Heart right ventricle (tissue), 16 donors: ENCODE data around the gene LRRC32. TPM values are rescaled to one million over a fixed set of nuclear protein-coding genes. Genes with fewer than 3 reads are reported as not detected.

Experiments
- ATAC-seq, 8 donors: fragments of 200-7000 bp; cut with Tn5 transposase; one replicate each; pipeline ENCODE4 v1.9.1; 2020; ENCODE audit warnings: mild to moderate bottlenecking in 8 of 8, moderate library complexity in 8 of 8, moderate number of reproducible peaks in 1 of 8
- DNase-seq, 2 donors: peaks; one replicate each; pipeline ENCODE4 v3.0.0-alpha.2; 2020
- H3K27ac ChIP-seq, 10 donors: fragments of 200-600 bp; sonication (generic) in 2 of 10; one replicate each; pipeline versions ENCODE4 v1.5.0 to v1.8.0; 2020 to 2022; ENCODE audit warnings: mild to moderate bottlenecking in 3 of 10
- H3K27me3 ChIP-seq, 7 donors: fragments of 200-600 bp; one replicate each; pipeline ENCODE4 v1.8.0; 2021 to 2022; ENCODE audit warnings: mild to moderate bottlenecking in 2 of 7
- H3K36me3 ChIP-seq, 9 donors: fragments of 200-600 bp; sonication (generic) in 1 of 9; one replicate each; pipeline versions ENCODE4 v1.5.0 to v1.8.0; 2020 to 2022; ENCODE audit warnings: mild to moderate bottlenecking in 2 of 9
- H3K4me1 ChIP-seq, 9 donors: fragments of 200-600 bp; sonication (generic) in 1 of 9; one replicate each; pipeline versions ENCODE4 v1.5.0 to v1.8.0; 2020 to 2022; ENCODE audit warnings: mild to moderate bottlenecking in 4 of 9
- H3K4me3 ChIP-seq, 10 donors: fragments of 200-600 bp; sonication (generic) in 2 of 10; one replicate each; pipeline versions ENCODE4 v1.5.0 to v1.8.0; 2020 to 2022; ENCODE audit warnings: mild to moderate bottlenecking in 7 of 10, moderate library complexity in 2 of 10
- H3K9me3 ChIP-seq, 11 donors: fragments of 200-600 bp in 10 of 11; sonication (generic) in 2 of 11; one replicate each; pipeline versions ENCODE4 v1.5.0 to v1.8.0; 2013 to 2022; ENCODE audit warnings: mild to moderate bottlenecking in 2 of 11, control low read depth in 1 of 11, moderate library complexity in 1 of 11
- CTCF ChIP-seq, 9 donors: fragments of 200-600 bp; sonication (generic) in 2 of 9; IDR thresholded peaks; one replicate each; pipeline versions ENCODE4 v1.5.0 to v1.8.0; 2021 to 2022; ENCODE audit warnings: antibody characterized with exemption in 9 of 9, mild to moderate bottlenecking in 5 of 9, moderate library complexity in 1 of 9
- WGBS, 2 donors: extraction: QIAGEN DNeasy Blood & Tissue Kit; methylation state at CpG; one replicate each; pipeline ENCODE4 v1.1.7; 2013; ENCODE audit warnings: inconsistent platforms in 1 of 2; 5-methylcytosine and 5-hydroxymethylcytosine counted together
- intact Hi-C, 10 donors: fragments of 100-400 bp; cut with DNase I; formaldehyde crosslinking; loops; one replicate each; pipeline versions ENCODE4 v1.11.1 to v1.14.2; 2022
- polyA plus RNA-seq, 2 donors: library from polyadenylated mRNA; stranded (reverse); fragments of 200-250 nt; gene quantifications; one replicate each; pipeline ENCODE4 v1.2.3, GENCODE V29; 2013
- total RNA-seq, 10 donors: library from RNA; stranded (reverse); fragmentation: NEBNext Ultra II Directional in 3 of 10; extraction: Animal tissue kit (Norgen Biotek cat#: 25700) in 3 of 10; gene quantifications; one replicate each; pipeline versions ENCODE4 v1.2.1 to v1.2.4, GENCODE V29; 2021 to 2023
- donor health status: Arrhythmogenic right ventricular cardiomyopathy.
- donor health status: ischemic (EF 13 %, LVEDD 7.1; RV severe dilation, severe dysfunction).
- donor health status: healthy with polysubstance abuse.
- donor health status: DM: no; HTN: yes; CAD: no.
- donor health status: DM: no; HTN: no; CAD: no.
- donor health status: ischemic (EF 25% LVEDD 6.9; RV normal size, moderate dysfunction).
- donor health status: ischemic (EF 25% LVEDD 5.7; RV mildly dilated, moderate dysfunction).
- donor health status: healthy.
- donor health status: DM: yes; HTN: yes; CAD: no.
- donor health status: Ischemic cardiomyopathy.
- donor health status: ischemic (EF 35%, LVEDD 5.7; RV mildly dilated, moderate dysfunction).
- donor health status: nonischemic (EF 11% LVEDD 7.7; RV severe dilation, severe dysfunction).
- donor health status: DM: yes; HTN: yes; CAD: no.
- donor health status: PGD.
- donor health status: ischemic (EF 29% LVEDD 5.4; RV normal size, mild dysfunction).
- donor health status: nonischemic (EF 23%, LVEDD 6.1; RV moderate dilation, normal function).

LRRC32 gene
- total and polyA plus RNA-seq, 12 donors = 16.7 to 215 (median 43.7) TPM

- H3K4me1 ChIP-seq = peaks cover 0 to 10% (median 7%) of the 10 kb centered on the region in 9 donors
- H3K9me3 ChIP-seq = no peaks in the 10 kb centered on the region
- H3K36me3 ChIP-seq = no peaks in the 10 kb centered on the region
- intact Hi-C loops = no loop called here
- 86 to 87% methylated on average over 4 of the region's 4 CpGs for WGBS, 2 donors
- no peak overlapping the region for H3K27ac ChIP-seq
- ATAC-seq (no peak), DNase-seq (no peak)
- no peak overlapping the region for H3K4me3 ChIP-seq
- H3K27me3 ChIP-seq = peaks cover 0 to 5% (median 0%) of the 10 kb centered on the region in 7 donors
- no peak for TF ChIP-seq CTCF (IDR thresholded peaks at IDR 0.05)
These were observed 46.8 kb upstream of the LRRC32 start for GRCh38 chr11:76717369-76717768.

GRCh38 chr11:76716268-76716667 lies 45.7 kb upstream of the LRRC32 start:
- no peaks in the 10 kb centered on the region for H3K9me3 ChIP-seq
- H3K4me3 ChIP-seq = no peak overlapping the region
- intact Hi-C loops = no loop called here
- H3K27ac ChIP-seq = no peak overlapping the region
- DNase-seq = no peak
- peak in 2 of 8 donors; percentile 18 to 22 for ATAC-seq
- 85 to 95% methylated on average over 9 of the region's 9 CpGs for WGBS, 2 donors
- H3K36me3 ChIP-seq = no peaks in the 10 kb centered on the region
- H3K27me3 ChIP-seq = no peaks in the 10 kb centered on the region
- TF ChIP-seq CTCF (IDR thresholded peaks at IDR 0.05) = no peak
- H3K4me1 ChIP-seq = no peaks in the 10 kb centered on the region

- no peak for TF ChIP-seq CTCF (IDR thresholded peaks at IDR 0.05)
- 87 to 88% methylated on average over 3 of the region's 3 CpGs for WGBS, 2 donors
- ATAC-seq = no peak
These were observed 43.9 kb upstream of the LRRC32 start for GRCh38 chr11:76714493-76714892.

GRCh38 chr11:76713499-76713898 lies 43.0 kb upstream of the LRRC32 start:
- intact Hi-C loops = no loop called here
- 80 to 85% methylated on average over 2 of the region's 2 CpGs for WGBS, 2 donors
- no peak for TF ChIP-seq CTCF (IDR thresholded peaks at IDR 0.05)
- no peak for DNase-seq
- Histone ChIP-seq H3K9me3 (no peaks in the 10 kb centered on the region), H3K36me3 (no peaks in the 10 kb centered on the region), H3K27ac (no peak overlapping the region), H3K4me3 (no peak overlapping the region), H3K27me3 (no peaks in the 10 kb centered on the region), H3K4me1 (no peaks in the 10 kb centered on the region)
- ATAC-seq = no peak

More at GRCh38 chr11:76714493-76714892, 43.9 kb upstream of the LRRC32 start:
- Histone ChIP-seq H3K27me3 (no peaks in the 10 kb centered on the region), H3K4me3 (no peak overlapping the region), H3K27ac (no peak overlapping the region), H3K4me1 (no peaks in the 10 kb centered on the region), H3K9me3 (no peaks in the 10 kb centered on the region), H3K36me3 (no peaks in the 10 kb centered on the region)
- no peak for DNase-seq
- intact Hi-C loops = no loop called here
